Lung (tissue), 12 donors: Measurements from ENCODE around the gene NUP188. TPM values are rescaled to one million over a fixed set of nuclear protein-coding genes. Genes with fewer than 3 reads are reported as not detected.

Experiments
- ATAC-seq: fragments of 200-7000 bp; cut with Tn5 transposase; one replicate; pipeline ENCODE4 v1.9.1; 2020; ENCODE audit warnings: moderate number of reproducible peaks; ENCODE audit not compliant: insufficient read depth, low FRiP score
- DNase-seq, 3 donors: peaks; one replicate each; pipeline ENCODE4 v3.0.0-alpha.2; 2013 to 2017
- H3K27ac ChIP-seq, 2 donors: one replicate each; pipeline ENCODE4 v1.5.1; 2013; ENCODE audit warnings: mild to moderate bottlenecking in 2 of 2, moderate library complexity in 2 of 2, control low read depth in 1 of 2, inconsistent platforms in 1 of 2, low read depth in 1 of 2, low read length in 1 of 2
- H3K27me3 ChIP-seq, 3 donors: one replicate each; pipeline ENCODE4 v1.5.1; 2013; ENCODE audit warnings: low read length in 2 of 3; ENCODE audit not compliant: control insufficient read depth in 3 of 3, insufficient read depth in 3 of 3
- H3K36me3 ChIP-seq, 4 donors: one replicate each; pipeline ENCODE4 v1.5.1; 2013; ENCODE audit warnings: low read length in 4 of 4, mild to moderate bottlenecking in 1 of 4, moderate library complexity in 1 of 4; ENCODE audit not compliant: control insufficient read depth in 4 of 4, insufficient read depth in 4 of 4
- H3K4me1 ChIP-seq, 5 donors: one replicate each; pipeline ENCODE4 v1.5.1; 2013; ENCODE audit warnings: low read length in 5 of 5, mild to moderate bottlenecking in 2 of 5, moderate library complexity in 1 of 5; ENCODE audit not compliant: control insufficient read depth in 5 of 5, insufficient read depth in 5 of 5
- H3K4me3 ChIP-seq: one replicate; pipeline ENCODE4 v1.5.1; 2013; ENCODE audit warnings: mild to moderate bottlenecking, control low read depth, moderate library complexity
- H3K9ac ChIP-seq, 2 donors: one replicate each; pipeline ENCODE4 v1.5.1; 2013; ENCODE audit warnings: low read length in 2 of 2, control low read depth in 1 of 2; ENCODE audit not compliant: insufficient read depth in 1 of 2
- H3K9me3 ChIP-seq, 4 donors: one replicate each; pipeline ENCODE4 v1.5.1; 2013; ENCODE audit warnings: low read length in 3 of 4, mild to moderate bottlenecking in 1 of 4, moderate library complexity in 1 of 4; ENCODE audit not compliant: control insufficient read depth in 4 of 4, insufficient read depth in 3 of 4
- WGBS, 2 donors: extraction: QIAGEN DNeasy Blood & Tissue Kit; methylation state at CpG; one replicate each; pipeline ENCODE4 v1.1.7; 2013; 5-methylcytosine and 5-hydroxymethylcytosine counted together
- polyA plus RNA-seq, 2 donors: library from polyadenylated mRNA; stranded (reverse); fragments of 200-250 nt; gene quantifications; one replicate each; pipeline ENCODE4 v1.2.1, GENCODE V29; 2013
- total RNA-seq, 2 donors: library from RNA; depleted of rRNA in 1 of 2; stranded (reverse); fragments of >200 nt in 1 of 2; gene quantifications; one replicate each; pipeline ENCODE4 v1.2.1, GENCODE V29; 2014 to 2021
- TF ChIP-seq, protein P1 (sequence below): IDR thresholded peaks from 2 replicates; pipeline ENCODE4 v1.5.1; 2012; ENCODE audit warnings: mild to moderate bottlenecking; ENCODE audit errors: control extremely low read depth, extremely low read depth
- donor health status: control.
- donor health status: control.
- donor health status: Bipolar disorder and iron deficiency.
- donor health status: healthy.
- donor health status: DM: yes; HTN: yes; CAD: no.

NUP188 gene
- total and polyA plus RNA-seq, 4 donors, result 17.0 to 48.5 (median 32.1) TPM

DNA sequence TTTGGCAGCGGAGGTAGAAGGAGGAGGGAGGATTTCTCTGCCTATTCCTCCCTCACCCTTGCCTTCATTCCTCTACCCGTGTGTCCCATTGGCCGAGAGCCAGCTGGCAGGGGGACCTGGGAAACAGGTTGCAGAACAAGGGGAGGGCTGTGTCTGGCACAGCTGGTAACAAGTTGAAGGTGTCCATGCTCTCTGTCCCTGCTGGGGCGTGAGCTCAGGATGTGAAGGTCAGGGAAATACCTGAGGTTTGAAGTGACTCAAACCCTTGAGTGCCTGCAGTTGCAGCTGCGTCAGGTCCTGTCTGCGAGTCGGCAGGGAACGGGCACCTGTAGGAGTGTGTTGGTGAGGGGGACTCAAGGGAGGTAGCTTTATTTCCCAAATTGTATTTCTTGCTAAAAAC, 105.1 kb downstream of the NUP188 start:
- no peak overlapping the region for H3K4me3 ChIP-seq
- peak overlapping the region in 1 of 2 donors; percentile 7 for H3K27ac ChIP-seq
- DNase-seq (peak in 2 of 3 donors; percentile 47 to 52), ATAC-seq (peak; percentile 39)
- peaks cover 0 to 2% (median 0%) of the 10 kb centered on the region in 5 donors for H3K4me1 ChIP-seq
- WGBS, 2 donors, result 74 to 86% methylated on average over 8 of the region's 8 CpGs
- TF ChIP-seq, protein P1, sequence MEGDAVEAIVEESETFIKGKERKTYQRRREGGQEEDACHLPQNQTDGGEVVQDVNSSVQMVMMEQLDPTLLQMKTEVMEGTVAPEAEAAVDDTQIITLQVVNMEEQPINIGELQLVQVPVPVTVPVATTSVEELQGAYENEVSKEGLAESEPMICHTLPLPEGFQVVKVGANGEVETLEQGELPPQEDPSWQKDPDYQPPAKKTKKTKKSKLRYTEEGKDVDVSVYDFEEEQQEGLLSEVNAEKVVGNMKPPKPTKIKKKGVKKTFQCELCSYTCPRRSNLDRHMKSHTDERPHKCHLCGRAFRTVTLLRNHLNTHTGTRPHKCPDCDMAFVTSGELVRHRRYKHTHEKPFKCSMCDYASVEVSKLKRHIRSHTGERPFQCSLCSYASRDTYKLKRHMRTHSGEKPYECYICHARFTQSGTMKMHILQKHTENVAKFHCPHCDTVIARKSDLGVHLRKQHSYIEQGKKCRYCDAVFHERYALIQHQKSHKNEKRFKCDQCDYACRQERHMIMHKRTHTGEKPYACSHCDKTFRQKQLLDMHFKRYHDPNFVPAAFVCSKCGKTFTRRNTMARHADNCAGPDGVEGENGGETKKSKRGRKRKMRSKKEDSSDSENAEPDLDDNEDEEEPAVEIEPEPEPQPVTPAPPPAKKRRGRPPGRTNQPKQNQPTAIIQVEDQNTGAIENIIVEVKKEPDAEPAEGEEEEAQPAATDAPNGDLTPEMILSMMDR, result no peak
- no peaks in the 10 kb centered on the region for H3K9me3 ChIP-seq
- peaks cover 3 to 32% (median 13%) of the 10 kb centered on the region in 4 donors for H3K36me3 ChIP-seq
- H3K27me3 ChIP-seq, result no peaks in the 10 kb centered on the region
- H3K9ac ChIP-seq, result no peak overlapping the region

DNA sequence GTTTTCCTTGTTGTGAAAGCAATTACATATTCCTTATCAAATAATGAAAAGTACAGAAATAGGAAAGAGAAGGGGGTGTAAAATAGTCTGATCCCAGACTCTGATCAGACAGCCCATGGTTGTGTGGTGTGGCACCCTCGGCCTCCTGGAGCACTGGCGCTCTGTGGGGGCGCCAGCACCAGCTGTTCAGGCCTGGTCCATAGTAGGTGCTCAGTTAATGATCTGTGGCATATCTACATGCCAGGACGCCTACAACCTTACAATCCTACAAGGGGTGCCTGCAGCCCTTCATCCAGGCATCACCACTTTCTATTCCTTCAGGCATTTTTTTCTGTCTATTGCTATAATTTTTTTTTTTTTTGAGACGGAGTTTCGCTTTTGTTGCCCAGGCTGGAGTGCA, 105.5 kb downstream of the NUP188 start:
- Histone ChIP-seq H3K4me3 (no peak overlapping the region), H3K4me1 (peaks cover 0 to 2% (median 0%) of the 10 kb centered on the region in 5 donors), H3K27ac (peak overlapping the region in 1 of 2 donors; percentile 52), H3K36me3 (peaks cover 3 to 29% (median 12%) of the 10 kb centered on the region in 4 donors), H3K9ac (no peak overlapping the region), H3K27me3 (no peaks in the 10 kb centered on the region), H3K9me3 (no peaks in the 10 kb centered on the region)
- ATAC-seq, result no peak
- DNase-seq, result no peak
- WGBS, 2 donors, result 80 to 89% methylated on average over 6 of the region's 6 CpGs
- TF ChIP-seq, protein P1, result no peak

DNA sequence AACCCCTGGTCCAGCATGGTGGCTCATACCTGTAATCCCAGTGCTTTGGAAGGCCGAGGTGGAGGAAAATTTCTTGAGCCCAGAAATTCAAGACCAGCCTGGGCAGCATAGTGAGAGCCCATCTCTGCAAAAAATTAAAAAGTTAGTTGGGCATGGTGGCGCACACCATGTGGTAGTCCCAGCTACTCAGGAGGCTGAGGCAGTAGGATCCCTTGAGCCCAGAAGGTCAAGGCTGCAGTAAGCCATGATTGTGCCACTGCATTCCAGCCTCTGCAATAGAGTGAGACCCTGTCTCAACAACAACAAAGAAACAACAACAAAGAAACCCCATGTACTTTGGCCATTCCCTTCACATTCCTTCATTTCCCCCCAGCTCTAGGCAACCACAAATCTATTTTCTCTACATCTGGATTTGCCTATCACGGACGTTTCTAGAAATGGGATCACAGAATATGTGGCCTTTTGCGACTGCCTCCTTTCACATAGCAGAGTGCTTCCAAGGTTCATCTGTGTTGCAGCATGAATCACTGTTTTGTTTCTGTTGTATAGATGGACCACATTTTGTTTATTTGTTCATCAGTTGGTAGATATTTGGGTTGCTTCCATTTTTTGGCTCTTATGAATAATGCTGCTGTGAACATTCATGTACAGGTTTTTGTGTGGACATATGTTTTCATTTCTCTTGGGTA, 106.8 kb downstream of the NUP188 start:
- Histone ChIP-seq H3K27ac (no peak overlapping the region), H3K36me3 (peaks cover 1 to 20% (median 8%) of the 10 kb centered on the region in 4 donors)

More for the DNA sequence above, 106.8 kb downstream of the NUP188 start:
- H3K4me3 ChIP-seq, result no peak overlapping the region
- no peak overlapping the region for H3K9ac ChIP-seq
- TF ChIP-seq, protein P1, result no peak
- no peak for DNase-seq
- no peaks in the 10 kb centered on the region for H3K27me3 ChIP-seq
- peaks cover 0 to 2% (median 0%) of the 10 kb centered on the region in 5 donors for H3K4me1 ChIP-seq
- no peak for ATAC-seq
- WGBS, 2 donors, result 86 to 97% methylated on average over 5 of the region's 5 CpGs
- H3K9me3 ChIP-seq, result no peaks in the 10 kb centered on the region

Other genes with a start within 250 kb of the NUP188 start
- 10 to 100 TPM in 1 of 2 donors, 1 to 10 TPM in 1; 4.1 to 19.3 TPM for gene PKN3, start 245.2 kb upstream of the NUP188 start, total RNA-seq
- gene PKN3, start 245.2 kb upstream of the NUP188 start, polyA plus RNA-seq, result 10 to 100 TPM in 1 of 2 donors, 1 to 10 TPM in 1; 8.6 to 13.0 TPM
- gene ZDHHC12, start 223.6 kb upstream of the NUP188 start, total RNA-seq, result 10 to 100 TPM; 22.6 to 49.5 TPM
- 100 to 1,000 TPM in 1 of 2 donors, 10 to 100 TPM in 1; 77.4 to 103 TPM for gene ZDHHC12, start 223.6 kb upstream of the NUP188 start, polyA plus RNA-seq
- 10 to 100 TPM; 36.5 to 39.0 TPM for gene ZER1, start 175.8 kb upstream of the NUP188 start, total RNA-seq
- 10 to 100 TPM; 17.6 to 20.2 TPM for gene ZER1, start 175.8 kb upstream of the NUP188 start, polyA plus RNA-seq
- gene TBC1D13, start 160.4 kb upstream of the NUP188 start, total RNA-seq, result 10 to 100 TPM in 1 of 2 donors, 1 to 10 TPM in 1; 9.7 to 27.7 TPM
- 10 to 100 TPM; 14.0 to 14.3 TPM for gene TBC1D13, start 160.4 kb upstream of the NUP188 start, polyA plus RNA-seq
- gene ENDOG, start 129.2 kb upstream of the NUP188 start, total RNA-seq, result 10 to 100 TPM in 1 of 2 donors, 1 to 10 TPM in 1; 5.6 to 36.6 TPM
- gene ENDOG, start 129.2 kb upstream of the NUP188 start, polyA plus RNA-seq, result 10 to 100 TPM; 21.2 to 34.2 TPM
- gene SPOUT1, start 117.9 kb upstream of the NUP188 start, total RNA-seq, result 10 to 100 TPM; 26.1 to 50.0 TPM
- gene SPOUT1, start 117.9 kb upstream of the NUP188 start, polyA plus RNA-seq, result 10 to 100 TPM; 23.7 to 32.0 TPM
- gene KYAT1, start 65.7 kb upstream of the NUP188 start, total RNA-seq, result 1 to 10 TPM; 4.6 to 7.7 TPM
- 1 to 10 TPM; 4.5 to 5.0 TPM for gene KYAT1, start 65.7 kb upstream of the NUP188 start, polyA plus RNA-seq
- gene LRRC8A, start 65.6 kb upstream of the NUP188 start, total RNA-seq, result 10 to 100 TPM; 30.4 to 60.8 TPM
- 10 to 100 TPM; 26.6 to 66.9 TPM for gene LRRC8A, start 65.6 kb upstream of the NUP188 start, polyA plus RNA-seq
- gene PHYHD1, start 26.7 kb upstream of the NUP188 start, total RNA-seq, result 10 to 100 TPM; 25.5 to 66.5 TPM
- gene PHYHD1, start 26.7 kb upstream of the NUP188 start, polyA plus RNA-seq, result 10 to 100 TPM; 21.4 to 86.3 TPM
- 10 to 100 TPM; 10.6 to 17.9 TPM for gene DOLK, start 96 bp upstream of the NUP188 start, total RNA-seq
- gene DOLK, start 96 bp upstream of the NUP188 start, polyA plus RNA-seq, result 10 to 100 TPM in 1 of 2 donors, 1 to 10 TPM in 1; 9.6 to 19.1 TPM
- 10 to 100 TPM; 51.3 to 88.9 TPM for gene SH3GLB2, start 80.6 kb downstream of the NUP188 start, total RNA-seq
- gene SH3GLB2, start 80.6 kb downstream of the NUP188 start, polyA plus RNA-seq, result 100 to 1,000 TPM in 1 of 2 donors, 10 to 100 TPM in 1; 54.5 to 110 TPM
- gene MIGA2, start 88.9 kb downstream of the NUP188 start, total RNA-seq, result 10 to 100 TPM; 22.9 to 31.6 TPM
- 10 to 100 TPM; 18.6 to 19.1 TPM for gene MIGA2, start 88.9 kb downstream of the NUP188 start, polyA plus RNA-seq
- gene DOLPP1, start 133.4 kb downstream of the NUP188 start, total RNA-seq, result 10 to 100 TPM in 1 of 2 donors, 1 to 10 TPM in 1; 7.0 to 17.6 TPM
- 10 to 100 TPM in 1 of 2 donors, 1 to 10 TPM in 1; 7.8 to 12.2 TPM for gene DOLPP1, start 133.4 kb downstream of the NUP188 start, polyA plus RNA-seq
- 10 to 100 TPM; 14.5 to 26.0 TPM for gene CRAT, start 163.1 kb downstream of the NUP188 start, total RNA-seq
- gene CRAT, start 163.1 kb downstream of the NUP188 start, polyA plus RNA-seq, result 10 to 100 TPM; 10.4 to 18.6 TPM
- gene PTPA, start 163.7 kb downstream of the NUP188 start, total RNA-seq, result 100 to 1,000 TPM in 1 of 2 donors, 10 to 100 TPM in 1; 62.5 to 145 TPM
- 100 to 1,000 TPM; 103 to 130 TPM for gene PTPA, start 163.7 kb downstream of the NUP188 start, polyA plus RNA-seq
- gene IER5L, start 230.6 kb downstream of the NUP188 start, total RNA-seq, result 10 to 100 TPM; 23.5 to 24.7 TPM
- 10 to 100 TPM; 12.6 to 31.5 TPM for gene IER5L, start 230.6 kb downstream of the NUP188 start, polyA plus RNA-seq